BJ (cell line): Measurements from ENCODE around the gene GPER1. TPM values are rescaled to one million over a fixed set of nuclear protein-coding genes. Genes with fewer than 3 reads are reported as not detected.

ENCODE experiments used
- CTCF ChIA-PET: fragments of 350-600 bp; formaldehyde crosslinking; extraction: SDS; loops from one replicate; lab custom pipeline; 2021; ENCODE audit warnings: antibody characterized with exemption, inconsistent platforms; lab: Yijun Ruan, JAX
- POLR2A ChIA-PET: fragments of 300-600 bp; sonication (Branson Sonifier 250); formaldehyde crosslinking; extraction: SDS; loops from one replicate; lab custom pipeline; 2021; ENCODE audit warnings: antibody characterized with exemption; lab: Charles Lee
- DNase-seq: peaks from one replicate; pipeline ENCODE4 v3.0.0-alpha.2; 2011; ENCODE audit warnings: low read depth
- H3K27me3 ChIP-seq: 2 replicates; pipeline ENCODE4 v1.6.0; 2011; ENCODE audit warnings: low read length; ENCODE audit not compliant: control insufficient read depth, insufficient read depth
- H3K36me3 ChIP-seq: 2 replicates; pipeline ENCODE4 v1.5.1; 2011; ENCODE audit warnings: low read length; ENCODE audit not compliant: control insufficient read depth, insufficient read depth
- H3K4me3 ChIP-seq: 2 replicates; pipeline ENCODE4 v1.5.1; 2011; ENCODE audit warnings: low read depth, mild to moderate bottlenecking, control low read depth, low read length
- CTCF ChIP-seq: IDR thresholded peaks from 2 replicates; pipeline ENCODE4 v1.5.1; 2011; ENCODE audit warnings: low read depth, mild to moderate bottlenecking, control low read depth, inconsistent platforms, low read length, moderate library complexity; ENCODE audit not compliant: insufficient read depth
- polyA plus RNA-seq: library from polyadenylated mRNA; depleted of rRNA; stranded (reverse); fragments of >200 nt; gene quantifications from 2 replicates; pipeline ENCODE4 v1.2.3, GENCODE V29; 2011

Gene GPER1
- polyA plus RNA-seq, 1 experiment: 3.1 TPM

- no peak for TF ChIP-seq CTCF
- Histone ChIP-seq H3K27me3 (no peaks in the 10 kb centered on the region), H3K36me3 (no peaks in the 10 kb centered on the region), H3K4me3 (no peak overlapping the region)
- no peak for DNase-seq
- ChIA-PET POLR2A (no interaction called here), CTCF (interaction anchor here (0.9 to 1.8 kb wide), 3 partner anchors 10 to 62 kb away, joined by 3 to 11 read pairs (median 5); partner anchors contain the start of gene GPR146)
Measured at GRCh38 chr7:1055491-1055955, 32.4 kb upstream of the GPER1 start.

GRCh38 chr7:1055956-1056784, 31.7 kb upstream of the GPER1 start:
- no peak for TF ChIP-seq CTCF
- CTCF ChIA-PET: interaction anchor here (0.9 to 3.8 kb wide), 3 partner anchors 10 to 63 kb away, joined by 5 to 37 read pairs (median 11); partner anchors contain the start of gene GPR146
- POLR2A ChIA-PET: no interaction called here
- no peak overlapping the region for H3K4me3 ChIP-seq
- no peak for DNase-seq
- no peaks in the 10 kb centered on the region for H3K27me3 ChIP-seq
- no peaks in the 10 kb centered on the region for H3K36me3 ChIP-seq

GRCh38 chr7:1056785-1057410, 31.0 kb upstream of the GPER1 start:
- TF ChIP-seq CTCF: no peak
- Histone ChIP-seq H3K4me3 (no peak overlapping the region), H3K36me3 (no peaks in the 10 kb centered on the region), H3K27me3 (no peaks in the 10 kb centered on the region)
- POLR2A ChIA-PET: no interaction called here
- DNase-seq: no peak
- CTCF ChIA-PET: interaction anchor here (1.8 to 3.8 kb wide), 3 partner anchors 9 to 64 kb away, joined by 11 to 37 read pairs (median 13); partner anchors contain the start of gene GPR146

GRCh38 chr7:1057416-1058291, 30.3 kb upstream of the GPER1 start:
- no peak for TF ChIP-seq CTCF
- no peak for DNase-seq
- Histone ChIP-seq H3K36me3 (no peaks in the 10 kb centered on the region), H3K27me3 (no peaks in the 10 kb centered on the region), H3K4me3 (no peak overlapping the region)
- ChIA-PET CTCF (interaction anchor here (1.3 to 3.8 kb wide), 5 partner anchors 8 to 65 kb away, joined by 3 to 37 read pairs (median 11); partner anchors contain the start of gene GPR146), POLR2A (no interaction called here)
